Uterus (tissue), 2 donors: ENCODE measurements around the gene OBP2A.

ENCODE experiments used
- POLR2A ChIP-seq, 2 donors: fragments of 450-650 bp; IDR thresholded peaks; one replicate each; pipeline ENCODE4 v1.6.1; 2016; ENCODE audit warnings: antibody characterized with exemption in 2 of 2, mild to moderate bottlenecking in 1 of 2, moderate library complexity in 1 of 2
- TF ChIP-seq, protein P1 (sequence below), 4 experiments: fragments of 200-600 bp in 2 of 4; fragments of 450-650 bp in 2 of 4; sonication (generic) in 2 of 4; IDR thresholded peaks; one replicate each; pipeline ENCODE4 v1.5.1; 2016 to 2019; ENCODE audit warnings: antibody characterized with exemption in 4 of 4, mild to moderate bottlenecking in 2 of 4, moderate library complexity in 1 of 4

DNA sequence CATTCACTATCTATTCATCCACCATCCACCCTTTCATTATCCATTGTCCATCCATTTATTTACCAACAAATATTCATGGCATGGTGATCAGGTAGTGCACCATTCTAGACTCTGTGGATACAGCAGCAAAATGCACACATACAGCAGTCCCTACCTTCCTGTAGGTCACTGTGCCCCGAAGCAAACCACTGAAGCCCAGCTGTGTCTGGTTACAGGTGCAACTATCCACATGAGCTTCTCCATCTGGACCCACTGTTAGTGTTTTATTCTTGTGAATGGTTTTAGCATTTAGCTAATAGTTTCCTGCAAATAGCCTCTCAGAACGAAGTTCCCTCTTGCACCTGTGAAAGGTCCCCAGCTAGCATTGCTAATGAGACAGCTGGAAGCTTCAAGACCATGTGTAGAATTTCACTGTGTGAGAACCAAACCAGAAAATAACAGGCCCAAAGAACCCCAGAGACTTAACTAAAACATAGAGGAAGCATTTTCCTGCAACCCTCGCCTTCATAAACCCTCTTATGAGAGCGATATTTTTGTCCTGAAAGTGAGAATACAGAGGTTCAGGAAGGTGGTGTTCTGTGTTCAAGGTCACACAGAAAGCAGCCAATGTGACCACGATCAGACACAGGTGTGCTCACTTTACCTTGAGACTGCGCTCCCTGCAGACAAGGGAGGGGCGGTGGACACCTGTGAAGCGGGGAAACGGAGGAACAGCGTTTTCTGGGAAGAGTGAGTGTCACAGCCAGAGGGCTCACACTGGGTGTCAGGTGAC lies 34.1 kb downstream of the OBP2A start:
- TF ChIP-seq, protein P1, sequence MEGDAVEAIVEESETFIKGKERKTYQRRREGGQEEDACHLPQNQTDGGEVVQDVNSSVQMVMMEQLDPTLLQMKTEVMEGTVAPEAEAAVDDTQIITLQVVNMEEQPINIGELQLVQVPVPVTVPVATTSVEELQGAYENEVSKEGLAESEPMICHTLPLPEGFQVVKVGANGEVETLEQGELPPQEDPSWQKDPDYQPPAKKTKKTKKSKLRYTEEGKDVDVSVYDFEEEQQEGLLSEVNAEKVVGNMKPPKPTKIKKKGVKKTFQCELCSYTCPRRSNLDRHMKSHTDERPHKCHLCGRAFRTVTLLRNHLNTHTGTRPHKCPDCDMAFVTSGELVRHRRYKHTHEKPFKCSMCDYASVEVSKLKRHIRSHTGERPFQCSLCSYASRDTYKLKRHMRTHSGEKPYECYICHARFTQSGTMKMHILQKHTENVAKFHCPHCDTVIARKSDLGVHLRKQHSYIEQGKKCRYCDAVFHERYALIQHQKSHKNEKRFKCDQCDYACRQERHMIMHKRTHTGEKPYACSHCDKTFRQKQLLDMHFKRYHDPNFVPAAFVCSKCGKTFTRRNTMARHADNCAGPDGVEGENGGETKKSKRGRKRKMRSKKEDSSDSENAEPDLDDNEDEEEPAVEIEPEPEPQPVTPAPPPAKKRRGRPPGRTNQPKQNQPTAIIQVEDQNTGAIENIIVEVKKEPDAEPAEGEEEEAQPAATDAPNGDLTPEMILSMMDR (IDR thresholded peaks at IDR 0.05) = no peak
- no peak for TF ChIP-seq POLR2A (IDR thresholded peaks at IDR 0.05)
